Fibroblast of lung (primary cell): ENCODE results near the gene CDKAL1. TPM values are rescaled to one million over a fixed set of nuclear protein-coding genes. Genes with fewer than 3 reads are reported as not detected.

Experiments used
- DNase-seq, 2 donors: peaks; one replicate each; pipeline versions ENCODE4 v3.0.0 to v3.0.0-alpha.2; 2010; ENCODE audit warnings: low read depth in 2 of 2
- H2AFZ ChIP-seq: 2 replicates; pipeline ENCODE4 v1.5.1; 2012; ENCODE audit warnings: low read length, control low read depth, inconsistent platforms
- H3K27ac ChIP-seq: 2 replicates; pipeline ENCODE4 v1.5.1; 2011; ENCODE audit warnings: low read length, control low read depth; ENCODE audit not compliant: insufficient read depth
- H3K27me3 ChIP-seq: 2 replicates; pipeline ENCODE4 v1.5.1; 2011; ENCODE audit warnings: mild to moderate bottlenecking, low read length; ENCODE audit not compliant: control insufficient read depth, insufficient read depth
- H3K36me3 ChIP-seq: 2 replicates; pipeline ENCODE4 v1.5.1; 2011; ENCODE audit warnings: low read length; ENCODE audit not compliant: control insufficient read depth, insufficient read depth
- H3K4me1 ChIP-seq: 2 replicates; pipeline ENCODE4 v1.5.1; 2011; ENCODE audit warnings: low read length; ENCODE audit not compliant: control insufficient read depth, insufficient read depth; ENCODE audit errors: extremely low read depth
- H3K4me2 ChIP-seq: 2 replicates; pipeline ENCODE4 v1.5.1; 2011; ENCODE audit warnings: low read length, control low read depth; ENCODE audit not compliant: insufficient read depth; ENCODE audit errors: extremely low read depth
- H3K4me3 ChIP-seq, 4 experiments: fragments of 200-600 bp in 1 of 4; sonication (generic) in 1 of 4; replicated peaks in 1 of 4; 2 replicates each; pipeline ENCODE4 v1.5.1; 2011 to 2016; ENCODE audit warnings: low read length in 4 of 4, low read depth in 3 of 4, mild to moderate bottlenecking in 3 of 4, control low read depth in 2 of 4, inconsistent platforms in 1 of 4, mixed read lengths in 1 of 4; ENCODE audit not compliant: insufficient read depth in 1 of 4; ENCODE audit errors: control extremely low read depth in 1 of 4
- H3K79me2 ChIP-seq: 2 replicates; pipeline ENCODE4 v1.5.1; 2012; ENCODE audit warnings: mild to moderate bottlenecking, low read length, inconsistent platforms; ENCODE audit not compliant: control insufficient read depth, insufficient read depth
- H3K9ac ChIP-seq: 2 replicates; pipeline ENCODE4 v1.5.1; 2011; ENCODE audit warnings: mild to moderate bottlenecking, low read length, control low read depth; ENCODE audit not compliant: insufficient read depth
- H3K9me3 ChIP-seq: 2 replicates; pipeline ENCODE4 v1.5.1; 2012; ENCODE audit warnings: low read depth, low read length; ENCODE audit not compliant: control insufficient read depth, insufficient read depth
- H4K20me1 ChIP-seq: 2 replicates; pipeline ENCODE4 v1.5.1; 2011; ENCODE audit warnings: low read length; ENCODE audit not compliant: control insufficient read depth, insufficient read depth; ENCODE audit errors: extremely low read depth
- EZH2 ChIP-seq: IDR thresholded peaks from 2 replicates; pipeline ENCODE4 v1.5.1; 2012; ENCODE audit warnings: low read length, control low read depth, mild to moderate bottlenecking; ENCODE audit errors: missing control alignments
- polyA plus RNA-seq, 2 donors: library from polyadenylated mRNA; depleted of rRNA in 1 of 2; stranded (reverse) in 1 of 2; unstranded in 1 of 2; fragments of >200 nt; gene quantifications; 2 replicates each; pipeline ENCODE4 v1.2.1, GENCODE V29; 2011 to 2012; ENCODE audit warnings: missing spikeins in 1 of 2
- total RNA-seq: library from RNA; depleted of rRNA; stranded (reverse); fragments of >200 nt; gene quantifications from 2 replicates; pipeline ENCODE4 v1.2.1, GENCODE V29; 2014
- TF ChIP-seq, protein P1 (sequence below), 2 donors: IDR thresholded peaks in 1 of 2; conservative IDR thresholded peaks in 1 of 2; 1 replicate in 1 of 2; 2 replicates in 1 of 2; pipeline ENCODE4 v1.5.1; 2011 to 2012; ENCODE audit warnings: low read length in 2 of 2, control low read depth in 1 of 2, inconsistent platforms in 1 of 2, low read depth in 1 of 2, mild to moderate bottlenecking in 1 of 2

The CDKAL1 gene
- total and polyA plus RNA-seq, 2 donors (not counting 1 experiment from before 2014, with no cell fraction given): 7.4 to 15.0 TPM

DNA sequence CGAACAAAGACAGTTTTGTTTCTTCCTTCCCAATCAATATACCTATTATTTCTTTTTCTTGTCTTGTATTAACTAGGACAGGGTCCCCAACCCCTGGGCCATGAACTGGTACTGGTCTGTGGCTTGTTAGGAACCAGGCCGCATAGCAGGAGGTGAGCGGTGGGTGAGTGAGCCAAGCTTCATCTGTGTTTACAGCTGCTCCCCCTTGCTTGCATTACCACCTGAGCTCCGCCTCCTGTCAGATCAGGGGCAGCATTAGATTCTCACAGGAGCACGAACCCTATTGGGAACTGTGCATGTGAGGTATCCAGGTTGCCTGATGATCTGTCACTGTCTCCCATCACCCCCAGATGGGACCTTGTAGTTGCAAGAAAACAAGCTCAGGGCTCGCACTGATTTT is 151.9 kb downstream of the CDKAL1 start:
- Histone ChIP-seq H3K4me1 (peaks cover under 1% of the 10 kb centered on the region), H2AFZ (no peak overlapping the region), H3K9ac (no peak overlapping the region), H4K20me1 (no peaks in the 10 kb centered on the region), H3K9me3 (no peaks in the 10 kb centered on the region), H3K36me3 (no peaks in the 10 kb centered on the region), H3K4me2 (no peak overlapping the region), H3K27ac (no peak overlapping the region), H3K79me2 (no peaks in the 10 kb centered on the region), H3K4me3 (no peak overlapping the region), H3K27me3 (no peaks in the 10 kb centered on the region)
- DNase-seq: no peak
- TF ChIP-seq EZH2: no peak
- TF ChIP-seq, protein P1, sequence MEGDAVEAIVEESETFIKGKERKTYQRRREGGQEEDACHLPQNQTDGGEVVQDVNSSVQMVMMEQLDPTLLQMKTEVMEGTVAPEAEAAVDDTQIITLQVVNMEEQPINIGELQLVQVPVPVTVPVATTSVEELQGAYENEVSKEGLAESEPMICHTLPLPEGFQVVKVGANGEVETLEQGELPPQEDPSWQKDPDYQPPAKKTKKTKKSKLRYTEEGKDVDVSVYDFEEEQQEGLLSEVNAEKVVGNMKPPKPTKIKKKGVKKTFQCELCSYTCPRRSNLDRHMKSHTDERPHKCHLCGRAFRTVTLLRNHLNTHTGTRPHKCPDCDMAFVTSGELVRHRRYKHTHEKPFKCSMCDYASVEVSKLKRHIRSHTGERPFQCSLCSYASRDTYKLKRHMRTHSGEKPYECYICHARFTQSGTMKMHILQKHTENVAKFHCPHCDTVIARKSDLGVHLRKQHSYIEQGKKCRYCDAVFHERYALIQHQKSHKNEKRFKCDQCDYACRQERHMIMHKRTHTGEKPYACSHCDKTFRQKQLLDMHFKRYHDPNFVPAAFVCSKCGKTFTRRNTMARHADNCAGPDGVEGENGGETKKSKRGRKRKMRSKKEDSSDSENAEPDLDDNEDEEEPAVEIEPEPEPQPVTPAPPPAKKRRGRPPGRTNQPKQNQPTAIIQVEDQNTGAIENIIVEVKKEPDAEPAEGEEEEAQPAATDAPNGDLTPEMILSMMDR (conservative IDR thresholded peaks at IDR 0.05 in 1 of 2, IDR thresholded peaks at IDR 0.05 in 1 of 2; ENCODE audit: low read depth in 1 of 2, low read length in 2 of 2): no peak

- Histone ChIP-seq H4K20me1 (no peaks in the 10 kb centered on the region), H3K27ac (no peak overlapping the region), H3K9me3 (no peaks in the 10 kb centered on the region), H3K4me3 (no peak overlapping the region), H3K9ac (no peak overlapping the region), H3K27me3 (no peaks in the 10 kb centered on the region), H3K4me2 (no peak overlapping the region), H2AFZ (no peak overlapping the region), H3K4me1 (no peaks in the 10 kb centered on the region), H3K36me3 (no peaks in the 10 kb centered on the region), H3K79me2 (no peaks in the 10 kb centered on the region)
- DNase-seq: no peak
- TF ChIP-seq, protein P1 (conservative IDR thresholded peaks at IDR 0.05 in 1 of 2, IDR thresholded peaks at IDR 0.05 in 1 of 2; ENCODE audit: low read depth in 1 of 2, low read length in 2 of 2): no peak
- no peak for TF ChIP-seq EZH2
Observed at GRCh38 chr6:20687494-20687893, 153.2 kb downstream of the CDKAL1 start.

DNA sequence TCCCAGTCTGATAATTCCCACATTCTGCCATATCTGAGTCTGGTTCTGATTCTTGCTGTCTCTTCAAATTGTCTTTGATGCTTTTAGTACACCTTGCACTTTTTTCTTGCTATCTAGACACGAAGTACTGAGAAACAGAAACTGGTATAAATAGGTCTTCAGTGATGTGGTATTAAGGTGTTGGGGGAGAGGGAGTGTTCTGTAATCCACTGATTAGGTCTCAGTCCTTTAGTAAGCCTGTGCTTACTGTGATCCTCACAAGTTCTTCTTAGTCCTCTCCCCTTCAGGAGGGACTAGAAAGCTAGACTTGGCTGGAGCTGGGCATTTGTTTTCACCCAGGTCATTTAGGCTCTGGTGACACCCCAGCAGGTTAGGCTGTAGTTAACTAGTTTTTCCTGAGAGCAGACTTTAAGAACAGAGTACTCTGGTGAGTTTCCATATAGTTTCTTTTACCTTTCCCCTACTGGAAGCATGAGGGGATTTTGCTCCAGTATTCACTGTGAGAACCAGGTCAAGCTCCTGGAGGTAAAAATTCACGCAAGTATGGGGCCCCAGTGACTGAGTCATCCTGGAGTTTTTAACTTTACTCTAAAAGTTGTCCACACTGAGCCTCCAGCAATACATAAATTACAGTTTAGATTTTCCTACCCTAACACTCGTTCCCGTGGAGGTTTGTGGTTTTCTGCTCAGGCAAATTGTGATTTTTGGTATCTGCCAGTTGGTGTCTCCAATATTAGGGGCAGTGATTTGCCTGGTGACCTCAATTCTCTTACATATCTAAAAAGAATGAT is 154.6 kb downstream of the CDKAL1 start:
- no peaks in the 10 kb centered on the region for H3K4me1 ChIP-seq
- no peak overlapping the region for H3K4me3 ChIP-seq
- H2AFZ ChIP-seq: no peak overlapping the region
- no peak overlapping the region for H3K9ac ChIP-seq
- TF ChIP-seq, protein P1 (conservative IDR thresholded peaks at IDR 0.05 in 1 of 2, IDR thresholded peaks at IDR 0.05 in 1 of 2; ENCODE audit: low read depth in 1 of 2, low read length in 2 of 2): no peak
- no peak for TF ChIP-seq EZH2
- H3K4me2 ChIP-seq: no peak overlapping the region
- no peaks in the 10 kb centered on the region for H3K27me3 ChIP-seq
- no peaks in the 10 kb centered on the region for H4K20me1 ChIP-seq
- H3K79me2 ChIP-seq: no peaks in the 10 kb centered on the region
- H3K36me3 ChIP-seq: no peaks in the 10 kb centered on the region
- no peak overlapping the region for H3K27ac ChIP-seq
- no peaks in the 10 kb centered on the region for H3K9me3 ChIP-seq
- peak; percentile 63 to 66 for DNase-seq
